GM19452 (cell line): ENCODE results near the gene C12orf57.

Experiments used
- ATAC-seq: cut with Tn5 transposase; IDR thresholded peaks from one replicate; pipeline ENCODE4 v1.9.1; 2021; ENCODE audit not compliant: unreplicated experiment

C12orf57 gene

GRCh38 chr12:6936636-6937480 is 7.0 kb upstream of the C12orf57 start:
- ATAC-seq, result no peak

- peak; percentile 87 for ATAC-seq
These were observed 6.1 kb upstream of the C12orf57 start for GRCh38 chr12:6937481-6938352.

DNA sequence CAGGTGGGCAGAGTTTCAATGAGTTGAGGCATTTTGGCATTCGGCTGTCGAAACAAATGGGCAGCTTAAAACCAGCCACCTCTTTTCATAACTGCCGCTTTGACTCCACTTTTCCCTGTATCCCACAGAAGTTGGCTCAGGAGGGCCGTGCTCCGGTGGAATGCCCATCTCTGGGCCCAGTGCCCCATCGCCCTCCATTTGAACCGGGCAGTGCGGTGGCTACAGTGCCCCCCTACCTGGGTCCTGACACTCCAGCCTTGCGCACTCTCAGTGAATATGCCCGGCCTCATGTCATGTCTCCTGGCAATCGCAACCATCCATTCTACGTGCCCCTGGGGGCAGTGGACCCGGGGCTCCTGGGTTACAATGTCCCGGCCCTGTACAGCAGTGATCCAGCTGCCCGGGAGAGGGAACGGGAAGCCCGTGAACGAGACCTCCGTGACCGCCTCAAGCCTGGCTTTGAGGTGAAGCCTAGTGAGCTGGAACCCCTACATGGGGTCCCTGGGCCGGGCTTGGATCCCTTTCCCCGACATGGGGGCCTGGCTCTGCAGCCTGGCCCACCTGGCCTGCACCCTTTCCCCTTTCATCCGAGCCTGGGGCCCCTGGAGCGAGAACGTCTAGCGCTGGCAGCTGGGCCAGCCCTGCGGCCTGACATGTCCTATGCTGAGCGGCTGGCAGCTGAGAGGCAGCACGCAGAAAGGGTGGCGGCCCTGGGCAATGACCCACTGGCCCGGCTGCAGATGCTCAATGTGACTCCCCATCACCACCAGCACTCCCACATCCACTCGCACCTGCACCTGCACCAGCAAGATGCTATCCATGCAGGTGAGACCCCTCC is 5.2 kb upstream of the C12orf57 start:
- ATAC-seq, result no peak

GRCh38 chr12:6939191-6939540 is 4.7 kb upstream of the C12orf57 start:
- ATAC-seq, result no peak

- ATAC-seq, result no peak
These were observed 2.6 kb upstream of the C12orf57 start for GRCh38 chr12:6941267-6941666.

- ATAC-seq, result no peak
These were observed 2.0 kb upstream of the C12orf57 start for GRCh38 chr12:6941782-6942181.

- no peak for ATAC-seq
These were observed 1.5 kb upstream of the C12orf57 start for GRCh38 chr12:6942331-6942665.

GRCh38 chr12:6943389-6943721 is 467 bp upstream of the C12orf57 start:
- ATAC-seq, result peak; percentile 26

- ATAC-seq, result peak; percentile 34
These were observed 762 bp downstream of the C12orf57 start for GRCh38 chr12:6944381-6945186.

GRCh38 chr12:6945613-6946012 is 1.8 kb downstream of the C12orf57 start:
- ATAC-seq, result no peak

DNA sequence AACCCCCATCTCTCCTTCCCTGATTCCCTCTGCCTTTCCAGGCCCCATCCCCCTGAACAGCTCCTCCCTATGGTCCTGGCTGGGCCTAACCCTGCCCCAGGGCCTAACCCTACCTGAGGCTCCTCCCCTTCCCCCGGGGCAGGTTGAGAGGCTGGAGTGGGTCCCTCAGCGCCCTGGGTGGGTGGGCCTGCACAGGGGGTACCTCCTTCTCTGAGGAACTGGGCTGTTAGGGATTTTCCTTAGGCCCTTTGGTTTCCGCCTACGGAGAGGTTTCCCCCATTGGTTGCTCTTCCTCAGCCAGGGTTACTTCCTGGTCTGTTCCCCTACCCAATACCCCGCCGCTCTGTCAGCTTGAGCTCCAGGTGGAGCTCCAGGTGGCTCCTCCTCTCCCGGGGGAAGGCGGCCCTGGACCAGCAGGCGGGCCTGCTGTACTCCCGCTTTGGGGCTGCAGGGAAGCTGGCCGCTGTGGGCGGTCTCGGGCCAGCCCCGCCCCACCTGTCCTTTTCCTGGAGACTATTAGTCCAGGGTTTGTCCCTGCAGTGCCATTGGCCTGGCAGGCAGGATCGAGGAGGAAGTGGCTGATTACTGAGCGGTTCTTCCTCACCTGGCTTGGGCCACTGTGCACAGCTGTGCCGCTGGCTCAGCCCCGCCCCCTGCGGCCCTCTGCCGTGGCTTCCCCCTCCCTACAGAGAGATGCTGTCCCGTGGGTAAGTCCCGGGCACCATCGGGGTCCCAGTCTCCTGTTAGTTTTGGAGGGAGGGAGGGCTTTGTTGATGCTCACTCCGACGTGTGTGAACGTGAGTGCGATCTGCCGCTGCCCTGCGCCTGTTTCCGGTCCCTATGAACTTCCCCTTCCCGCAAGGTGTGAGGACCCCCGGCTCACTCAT is 2.5 kb downstream of the C12orf57 start:
- peak; percentile 24 for ATAC-seq

DNA sequence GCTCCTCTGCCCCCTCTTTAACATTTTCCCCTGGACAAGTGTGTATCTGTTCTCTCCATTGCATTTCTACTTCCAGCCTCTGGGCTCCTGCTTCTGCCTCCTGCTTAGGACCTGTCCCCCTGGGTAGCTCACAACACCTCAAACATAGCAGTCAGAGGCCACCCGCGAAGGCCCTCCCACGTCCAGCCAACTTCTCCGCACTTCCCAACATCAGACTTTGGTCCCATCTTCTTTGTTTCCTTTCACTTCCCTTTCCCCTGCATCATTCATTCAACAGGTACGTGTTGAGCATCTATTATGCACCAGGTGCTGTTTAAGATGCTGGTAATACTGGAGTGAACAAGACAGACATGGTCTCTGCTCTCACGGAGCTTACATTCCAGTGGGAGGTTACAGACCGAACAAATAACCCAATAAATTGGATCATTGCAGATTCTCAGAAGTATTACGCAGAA is 3.1 kb downstream of the C12orf57 start:
- no peak for ATAC-seq

GRCh38 chr12:6947615-6948014 is 3.8 kb downstream of the C12orf57 start:
- ATAC-seq, result no peak

DNA sequence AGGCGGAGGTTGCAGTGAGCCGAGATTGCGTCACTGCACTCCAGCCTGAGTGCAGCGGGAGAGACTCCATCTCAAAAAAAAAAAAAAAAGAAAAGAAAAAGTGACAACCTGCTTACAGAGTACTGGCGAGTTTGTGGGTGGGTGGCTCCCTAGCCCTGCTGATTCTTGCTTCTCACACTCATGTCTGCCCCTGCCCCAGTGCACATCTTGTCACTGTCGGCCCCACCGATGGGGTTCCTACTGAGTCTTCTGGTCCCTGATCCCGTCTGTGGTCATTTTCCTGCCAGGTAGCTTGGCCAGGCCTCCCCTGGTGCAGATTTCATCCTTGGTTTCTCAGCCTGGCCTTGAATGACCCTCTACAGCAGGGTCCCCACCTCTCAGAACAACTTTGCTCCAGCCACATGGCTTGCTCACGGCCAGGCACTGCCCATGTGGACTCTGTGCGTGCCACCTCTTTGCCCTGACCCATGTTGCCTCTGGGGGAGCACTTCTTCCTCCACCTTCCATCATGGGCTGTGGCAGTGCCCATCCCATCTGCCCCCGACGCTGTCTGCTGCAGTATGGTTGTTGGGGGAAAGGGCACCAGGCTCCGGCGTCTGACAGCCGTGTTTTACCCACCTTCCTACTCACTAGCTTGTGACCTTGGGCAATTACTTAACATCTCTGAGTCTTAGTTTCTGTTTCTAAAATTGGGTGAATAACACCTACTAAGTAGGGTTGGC is 5.2 kb downstream of the C12orf57 start:
- no peak for ATAC-seq

- ATAC-seq, result no peak
These were observed 6.6 kb downstream of the C12orf57 start for GRCh38 chr12:6950401-6950801.

- ATAC-seq, result no peak
These were observed 7.2 kb downstream of the C12orf57 start, which contains the start of gene PTPN6 for GRCh38 chr12:6950811-6951540. Gene PTPN6, plus strand, starts transcription at chr12:6951356. Its CDS starts 157 bp downstream, at chr12:6951513.

GRCh38 chr12:6951551-6952120 is 7.8 kb downstream of the C12orf57 start:
- no peak for ATAC-seq
